BE2C (cell line): ENCODE data around the gene OR10W1. TPM values are rescaled to one million over a fixed set of nuclear protein-coding genes. Genes with fewer than 3 reads are reported as not detected.

Experiments used
- DNase-seq: peaks from one replicate; pipeline ENCODE4 v3.0.0-alpha.2; 2020
- H3K27me3 ChIP-seq: fragments of 250-450 bp; sonication (Bioruptor Pico); 2 replicates; pipeline ENCODE4 v1.5.1; 2020; ENCODE audit warnings: mild to moderate bottlenecking
- H3K36me3 ChIP-seq: fragments of 250-450 bp; sonication (Bioruptor Pico); 2 replicates; pipeline ENCODE4 v1.5.1; 2020; ENCODE audit warnings: mild to moderate bottlenecking
- H3K4me1 ChIP-seq: fragments of 250-450 bp; sonication (Bioruptor Pico); 2 replicates; pipeline ENCODE4 v1.5.1; 2020
- H3K4me3 ChIP-seq: 2 replicates; pipeline ENCODE4 v1.5.1; 2011; ENCODE audit warnings: low read depth, low read length
- H3K9me3 ChIP-seq: fragments of 250-450 bp; sonication (Bioruptor Pico); 2 replicates; pipeline ENCODE4 v1.5.1; 2020
- polyA plus RNA-seq: library from polyadenylated mRNA; unstranded; fragments of >200 nt; gene quantifications from one replicate; pipeline ENCODE4 v1.2.1, GENCODE V29; 2012; ENCODE audit warnings: low read depth, missing spikeins; ENCODE audit not compliant: insufficient read length, insufficient read depth
- TF ChIP-seq, protein P1 (sequence below): IDR thresholded peaks from 2 replicates; pipeline ENCODE4 v1.5.1; 2012; ENCODE audit warnings: mild to moderate bottlenecking, low read depth, low read length

Gene OR10W1
- not detected for polyA plus RNA-seq

- DNase-seq, result no peak
- Histone ChIP-seq H3K4me1 (no peaks in the 10 kb centered on the region), H3K36me3 (no peaks in the 10 kb centered on the region), H3K4me3 (no peak within 1 kb of the TSS), H3K9me3 (no peaks in the 10 kb centered on the region), H3K27me3 (no peaks in the 10 kb centered on the region)
- TF ChIP-seq, protein P1, sequence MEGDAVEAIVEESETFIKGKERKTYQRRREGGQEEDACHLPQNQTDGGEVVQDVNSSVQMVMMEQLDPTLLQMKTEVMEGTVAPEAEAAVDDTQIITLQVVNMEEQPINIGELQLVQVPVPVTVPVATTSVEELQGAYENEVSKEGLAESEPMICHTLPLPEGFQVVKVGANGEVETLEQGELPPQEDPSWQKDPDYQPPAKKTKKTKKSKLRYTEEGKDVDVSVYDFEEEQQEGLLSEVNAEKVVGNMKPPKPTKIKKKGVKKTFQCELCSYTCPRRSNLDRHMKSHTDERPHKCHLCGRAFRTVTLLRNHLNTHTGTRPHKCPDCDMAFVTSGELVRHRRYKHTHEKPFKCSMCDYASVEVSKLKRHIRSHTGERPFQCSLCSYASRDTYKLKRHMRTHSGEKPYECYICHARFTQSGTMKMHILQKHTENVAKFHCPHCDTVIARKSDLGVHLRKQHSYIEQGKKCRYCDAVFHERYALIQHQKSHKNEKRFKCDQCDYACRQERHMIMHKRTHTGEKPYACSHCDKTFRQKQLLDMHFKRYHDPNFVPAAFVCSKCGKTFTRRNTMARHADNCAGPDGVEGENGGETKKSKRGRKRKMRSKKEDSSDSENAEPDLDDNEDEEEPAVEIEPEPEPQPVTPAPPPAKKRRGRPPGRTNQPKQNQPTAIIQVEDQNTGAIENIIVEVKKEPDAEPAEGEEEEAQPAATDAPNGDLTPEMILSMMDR, result no peak
Measured at GRCh38 chr11:58268142-58268541, at the start of gene OR10W1. Gene OR10W1, minus strand, starts transcription at chr11:58268260. Its CDS starts 402 bp downstream, at chr11:58267858.

DNA sequence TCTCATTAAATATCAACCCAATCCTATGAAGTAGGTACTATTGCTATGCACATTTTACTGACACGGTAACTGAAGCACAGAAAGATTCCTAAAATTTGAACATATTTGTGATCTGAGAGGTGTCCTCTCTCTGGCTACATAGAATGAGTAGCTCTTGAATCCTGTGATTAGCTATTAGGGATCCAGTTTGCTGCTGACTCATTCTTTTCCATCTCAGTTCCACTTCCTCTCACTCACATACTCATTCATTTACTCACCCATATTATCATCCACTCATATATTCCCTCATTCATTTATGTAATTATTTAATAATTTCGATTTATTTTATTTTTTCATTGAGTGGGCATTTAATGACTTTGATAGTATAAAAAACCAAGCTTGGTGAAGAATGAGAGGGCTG, 48.1 kb upstream of the OR10W1 start:
- no peaks in the 10 kb centered on the region for H3K9me3 ChIP-seq
- TF ChIP-seq, protein P1, result no peak
- no peaks in the 10 kb centered on the region for H3K36me3 ChIP-seq
- no peak for DNase-seq
- H3K4me1 ChIP-seq, result no peaks in the 10 kb centered on the region
- no peaks in the 10 kb centered on the region for H3K27me3 ChIP-seq
- H3K4me3 ChIP-seq, result no peak overlapping the region

DNA sequence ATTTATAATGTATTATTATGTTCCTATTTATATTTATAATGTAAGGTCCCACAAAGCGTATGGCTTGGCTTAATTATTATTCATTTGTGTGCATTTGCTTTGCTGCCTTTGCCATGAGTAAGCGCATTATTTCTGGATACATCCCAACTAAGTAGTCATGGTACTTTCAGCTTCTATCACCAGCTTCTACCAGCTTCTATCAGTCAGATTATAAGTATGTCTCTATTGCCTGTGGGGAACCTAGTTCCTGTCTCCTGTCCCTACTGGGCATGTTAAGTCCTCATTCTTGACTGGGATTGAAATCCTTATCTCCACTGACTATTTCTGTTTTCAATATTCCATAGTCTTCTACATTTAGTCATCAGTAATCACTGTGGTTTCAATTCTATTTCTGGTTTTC, 33.5 kb upstream of the OR10W1 start:
- Histone ChIP-seq H3K9me3 (no peaks in the 10 kb centered on the region), H3K4me1 (no peaks in the 10 kb centered on the region), H3K36me3 (no peaks in the 10 kb centered on the region), H3K4me3 (no peak overlapping the region), H3K27me3 (no peaks in the 10 kb centered on the region)
- DNase-seq, result no peak
- TF ChIP-seq, protein P1, result no peak

DNA sequence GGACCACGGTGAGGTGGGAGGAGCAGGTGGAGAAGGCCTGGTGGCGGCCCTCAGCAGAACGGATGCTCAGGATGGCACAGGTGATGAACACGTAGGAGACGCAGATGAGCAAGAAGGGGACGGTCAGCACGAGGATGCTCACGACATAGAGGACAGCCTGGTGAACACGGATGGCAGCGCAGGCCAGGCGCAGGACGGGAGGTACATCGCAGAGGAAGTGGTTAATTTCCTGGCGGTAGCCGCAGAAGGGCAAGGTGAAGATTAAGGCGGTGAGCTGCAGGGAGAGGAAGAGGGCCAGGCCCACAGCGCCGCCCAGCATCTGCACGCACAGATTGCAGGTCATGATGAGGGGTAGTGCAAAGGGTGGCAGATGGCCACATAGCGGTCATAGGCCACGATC, 24.0 kb upstream of the OR10W1 start:
- Histone ChIP-seq H3K36me3 (no peaks in the 10 kb centered on the region), H3K27me3 (no peaks in the 10 kb centered on the region), H3K4me3 (no peak overlapping the region), H3K9me3 (no peaks in the 10 kb centered on the region), H3K4me1 (no peaks in the 10 kb centered on the region)
- no peak for DNase-seq
- TF ChIP-seq, protein P1, result no peak

DNA sequence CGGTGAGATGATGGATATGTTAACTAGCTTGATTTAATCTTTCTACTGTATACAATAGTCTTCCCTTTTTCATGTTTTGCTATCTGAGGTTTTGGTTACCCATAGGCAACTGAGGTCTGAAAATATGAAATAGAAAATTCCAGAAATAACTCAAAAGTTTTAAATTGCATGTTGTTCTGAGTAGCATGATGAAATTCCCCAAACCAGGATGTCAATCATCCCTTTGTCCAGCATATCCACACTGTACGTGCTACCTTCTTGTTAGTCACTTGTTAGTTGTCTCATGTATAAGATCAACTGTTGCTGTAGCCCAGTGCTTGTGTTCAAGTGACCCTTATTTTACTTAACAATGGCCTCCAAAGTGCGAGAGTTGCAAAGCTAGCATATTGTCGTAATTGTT, 21.2 kb upstream of the OR10W1 start:
- TF ChIP-seq, protein P1, result no peak
- no peak overlapping the region for H3K4me3 ChIP-seq
- no peaks in the 10 kb centered on the region for H3K9me3 ChIP-seq
- no peaks in the 10 kb centered on the region for H3K27me3 ChIP-seq
- no peaks in the 10 kb centered on the region for H3K4me1 ChIP-seq
- H3K36me3 ChIP-seq, result no peaks in the 10 kb centered on the region
- DNase-seq, result no peak

GRCh38 chr11:58286249-58286648, 18.2 kb upstream of the OR10W1 start:
- H3K36me3 ChIP-seq, result no peaks in the 10 kb centered on the region
- TF ChIP-seq, protein P1, result 0 out of 2 replicates have a peak, but pooled peaks have one; percentile 14
- no peaks in the 10 kb centered on the region for H3K9me3 ChIP-seq
- H3K27me3 ChIP-seq, result no peaks in the 10 kb centered on the region
- no peaks in the 10 kb centered on the region for H3K4me1 ChIP-seq
- H3K4me3 ChIP-seq, result no peak overlapping the region
- no peak for DNase-seq
